SKM-1 (cell line): ENCODE measurements around the gene PKIB.

Experiments used
- DNase-seq: peaks from one replicate; lab custom pipeline; 2025; ENCODE audit not compliant: unreplicated experiment; lab: John Stamatoyannopoulos, UW

PKIB gene

DNA sequence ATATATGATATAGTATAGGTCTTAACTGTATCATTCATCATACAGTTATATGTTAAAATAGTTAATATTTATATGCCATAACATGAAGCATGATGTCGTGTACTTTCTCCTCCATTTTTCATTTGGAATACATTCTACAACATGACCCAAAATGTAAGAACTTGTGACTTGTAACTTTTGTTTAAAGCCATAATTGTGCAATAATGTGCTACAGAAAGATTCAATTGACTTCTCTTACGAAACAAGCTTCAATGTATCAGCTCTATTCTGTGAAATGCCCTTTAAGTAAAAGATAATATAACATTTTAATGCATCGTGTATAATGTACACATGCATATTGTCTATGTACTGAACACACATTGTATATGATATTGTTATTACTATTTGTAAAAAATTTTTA lies 92.6 kb downstream of the PKIB start:
- DNase-seq = no peak

- DNase-seq = no peak
Observed at GRCh38 chr6:122704066-122704465, 93.9 kb downstream of the PKIB start.

GRCh38 chr6:122709922-122710512 lies 99.8 kb downstream of the PKIB start:
- peak; percentile 95 for DNase-seq

GRCh38 chr6:122710908-122711635 lies 100.9 kb downstream of the PKIB start:
- DNase-seq = no peak

- no peak for DNase-seq
Observed at GRCh38 chr6:122712093-122712447, 101.9 kb downstream of the PKIB start.

- DNase-seq = no peak
Observed at GRCh38 chr6:122712448-122713137, 102.4 kb downstream of the PKIB start.

DNA sequence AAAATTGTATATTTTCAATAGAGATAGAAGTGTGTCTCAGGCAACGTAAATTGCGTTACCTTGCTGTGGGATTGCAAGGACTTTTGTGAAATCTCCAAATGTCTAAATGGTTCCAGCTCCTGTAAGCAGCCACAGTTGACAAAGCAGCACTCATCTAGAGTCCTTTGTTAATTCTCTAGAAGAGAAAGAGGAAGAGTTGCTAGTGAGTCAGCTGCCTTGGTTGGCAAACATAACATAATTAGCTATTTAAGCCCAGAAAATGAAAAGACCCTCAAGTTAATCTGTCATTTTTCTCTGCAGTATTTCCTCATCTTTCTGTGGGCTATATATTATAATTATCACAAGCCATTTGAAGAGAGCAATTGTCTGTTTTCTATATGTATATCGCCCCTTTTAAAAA lies 102.9 kb downstream of the PKIB start:
- peak; percentile 76 for DNase-seq

DNA sequence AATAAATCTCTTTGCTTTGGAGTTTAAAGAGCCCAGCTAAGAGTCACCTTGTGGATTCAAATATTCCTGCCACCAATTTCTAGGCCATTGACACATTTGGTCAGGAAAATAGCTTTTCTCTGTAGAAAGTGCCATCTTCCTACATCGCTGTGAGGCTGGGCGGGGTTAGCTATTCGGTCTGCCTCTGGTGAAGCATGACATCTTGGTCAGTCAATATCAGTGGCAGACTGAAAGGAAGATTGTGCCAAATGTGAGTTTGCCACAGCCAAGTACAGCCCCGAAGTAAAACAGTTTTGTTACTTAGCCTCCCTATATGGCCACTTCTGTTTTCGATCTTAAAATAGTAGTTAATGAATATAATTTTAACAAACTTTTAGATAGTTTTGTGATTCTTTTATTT lies 103.9 kb downstream of the PKIB start:
- DNase-seq = no peak

GRCh38 chr6:122715725-122716124 lies 105.5 kb downstream of the PKIB start:
- no peak for DNase-seq

GRCh38 chr6:122717350-122717749 lies 107.1 kb downstream of the PKIB start:
- peak; percentile 65 for DNase-seq

DNA sequence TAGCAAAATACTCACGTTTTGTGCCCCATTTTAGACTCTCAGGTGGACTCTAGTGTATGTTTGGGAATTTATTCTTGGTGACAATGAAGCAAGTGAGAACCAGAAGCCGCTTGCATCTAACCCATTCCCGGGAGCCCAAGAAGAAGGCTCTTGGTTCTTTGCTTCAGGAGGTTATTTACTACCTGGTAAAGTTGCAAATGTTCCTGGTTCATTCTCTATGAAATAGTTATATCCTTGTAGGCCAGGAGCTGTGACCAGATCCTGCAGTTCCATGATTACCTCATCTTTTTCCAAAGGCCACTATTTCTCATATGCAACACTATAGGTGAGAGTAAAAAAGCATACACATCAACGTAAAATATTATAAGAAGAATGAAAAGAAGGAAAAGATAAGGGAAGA lies 108.4 kb downstream of the PKIB start:
- DNase-seq = no peak

GRCh38 chr6:122719176-122719575 lies 109.0 kb downstream of the PKIB start:
- no peak for DNase-seq

DNA sequence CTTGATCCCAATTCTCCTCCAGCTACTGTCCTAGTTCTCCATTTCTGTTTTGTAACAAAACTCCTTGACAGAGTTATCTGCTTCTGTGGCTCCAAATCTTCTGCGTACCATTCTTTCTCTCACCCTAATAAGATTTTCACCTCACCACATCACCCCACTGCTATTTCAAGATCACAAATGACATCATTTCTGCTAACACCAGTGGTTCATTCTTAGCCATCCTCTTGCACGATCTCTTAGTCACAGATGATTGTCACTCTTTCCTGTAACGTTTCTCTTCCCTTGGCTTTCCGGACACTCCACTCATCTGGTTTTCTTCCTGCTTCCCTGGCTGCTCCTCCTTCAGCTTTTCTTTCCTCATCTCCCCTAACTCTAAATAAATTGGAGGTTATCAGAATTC lies 112.5 kb downstream of the PKIB start:
- no peak for DNase-seq

DNA sequence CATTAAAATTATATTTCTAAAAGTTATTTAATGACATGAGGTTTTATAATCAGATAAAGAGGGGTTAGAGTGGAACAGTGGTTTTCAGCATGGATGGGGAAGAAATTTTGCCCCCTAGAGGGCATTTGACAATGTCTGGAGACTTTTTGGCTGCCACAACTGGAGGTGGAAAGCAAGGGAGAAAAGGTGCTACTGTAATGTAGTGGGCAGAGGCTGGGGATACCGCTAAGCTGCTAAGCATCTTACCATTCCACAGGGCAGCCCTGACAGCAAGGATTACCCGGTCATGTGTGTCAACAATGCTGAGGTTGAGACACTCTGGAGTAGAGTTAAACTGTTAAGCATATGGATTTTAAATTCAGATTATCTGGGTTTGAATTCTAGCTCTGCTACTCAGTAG lies 116.4 kb downstream of the PKIB start:
- DNase-seq = no peak

GRCh38 chr6:122727244-122727643 lies 117.0 kb downstream of the PKIB start:
- DNase-seq = no peak

DNA sequence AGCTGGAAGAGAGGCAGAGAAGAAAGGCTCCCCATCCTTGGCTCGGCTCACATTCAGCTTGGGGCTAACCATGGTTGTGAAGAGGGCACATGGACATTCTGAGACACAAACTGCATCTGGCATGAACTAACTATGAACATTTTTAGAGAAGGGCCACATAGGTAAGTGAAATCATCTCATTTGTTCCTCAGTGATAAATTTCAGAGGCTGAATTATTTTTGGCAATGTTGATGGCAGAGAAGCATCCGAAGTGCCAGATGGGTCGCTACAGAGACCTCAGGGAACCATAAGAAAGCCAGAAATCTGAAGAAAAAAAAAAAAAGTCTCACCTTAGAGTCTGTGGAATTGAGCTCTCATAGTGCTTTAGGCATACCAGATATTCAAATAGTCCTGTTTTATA lies 120.1 kb downstream of the PKIB start:
- DNase-seq = no peak

GRCh38 chr6:122730775-122731386 lies 120.7 kb downstream of the PKIB start:
- DNase-seq = no peak

GRCh38 chr6:122733259-122733658 lies 123.1 kb downstream of the PKIB start:
- DNase-seq = no peak

- DNase-seq = no peak
Observed at GRCh38 chr6:122734529-122735395, 124.6 kb downstream of the PKIB start.

- DNase-seq = no peak
Observed at GRCh38 chr6:122735582-122735981, 125.4 kb downstream of the PKIB start.

DNA sequence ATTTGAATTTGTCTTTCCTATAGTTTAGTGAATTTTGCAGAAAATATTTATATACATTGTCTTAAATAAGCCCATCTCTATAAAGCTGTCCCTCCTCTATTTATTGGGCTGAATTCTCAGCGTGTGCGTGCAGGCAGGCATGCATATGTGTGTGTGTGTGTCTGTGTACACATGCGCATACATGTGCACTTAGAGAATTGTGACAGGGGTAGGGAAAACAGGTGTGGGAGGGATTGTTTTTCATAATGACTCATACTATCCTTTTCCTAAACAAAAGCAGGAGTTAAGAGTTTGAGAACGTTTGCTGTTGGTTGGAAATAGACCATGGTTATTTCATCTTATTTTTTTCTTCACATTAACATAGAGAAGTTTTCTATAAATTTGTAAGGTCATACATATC lies 126.0 kb downstream of the PKIB start:
- DNase-seq = no peak
